ENCODE results near the gene PLS1. TPM values are rescaled to one million over a fixed set of nuclear protein-coding genes. Genes with fewer than 3 reads are reported as not detected.

PLS1 gene
- total RNA-seq, 2 experiments from 2014 or later = 4.0 to 7.2 TPM

GRCh38 chr3:142693136-142693853 lies 97.1 kb downstream of the PLS1 start:
- POLR2A ChIA-PET = no interaction called here
- Histone ChIP-seq H3K4me3 (ENCODE audit: low read depth, low read length, poor library complexity, severe bottlenecking) (no peak overlapping the region), H3K4me2 (ENCODE audit: low read length) (no peak overlapping the region), H3K9me3 (ENCODE audit: low read length) (no peaks in the 10 kb centered on the region), H3K9me2 (ENCODE audit: insufficient read depth, low read length) (no peaks in the 10 kb centered on the region), H3K27ac (ENCODE audit: low read depth, low read length, poor library complexity, severe bottlenecking) (no peak overlapping the region), H2AFZ (ENCODE audit: low read length) (no peak overlapping the region), H3K4me1 (ENCODE audit: insufficient read depth, low read length, poor library complexity, severe bottlenecking) (no peaks in the 10 kb centered on the region), H3K36me3 (ENCODE audit: insufficient read depth, low read length) (no peaks in the 10 kb centered on the region), H3K79me2 (ENCODE audit: insufficient read depth, low read depth, low read length) (no peaks in the 10 kb centered on the region), H4K20me1 (ENCODE audit: insufficient read depth, low read length) (no peaks in the 10 kb centered on the region)
- TF ChIP-seq CTCF (conservative IDR thresholded peaks at IDR 0.05; ENCODE audit: low read length) (no peak), EZH2phosphoT487 (IDR thresholded peaks at IDR 0.05; ENCODE audit: borderline replicate concordance, low read depth, low read length) (no peak)
- DNase-seq (ENCODE audit: low spot score) = no peak
- CTCF ChIA-PET (ENCODE audit: unreplicated experiment) = no interaction called here
- intact Hi-C loops (cut with micrococcal nuclease; ENCODE audit: unreplicated experiment) = no loop called here
- no TSS peak for BruUV-seq (replicated peaks)

- Histone ChIP-seq H3K79me2 (ENCODE audit: insufficient read depth, low read depth, low read length) (no peaks in the 10 kb centered on the region), H2AFZ (ENCODE audit: low read length) (no peak overlapping the region), H3K9me2 (ENCODE audit: insufficient read depth, low read length) (no peaks in the 10 kb centered on the region), H3K9me3 (ENCODE audit: low read length) (no peaks in the 10 kb centered on the region), H4K20me1 (ENCODE audit: insufficient read depth, low read length) (no peaks in the 10 kb centered on the region), H3K4me1 (ENCODE audit: insufficient read depth, low read length, poor library complexity, severe bottlenecking) (no peaks in the 10 kb centered on the region), H3K36me3 (ENCODE audit: insufficient read depth, low read length) (no peaks in the 10 kb centered on the region), H3K27ac (ENCODE audit: low read depth, low read length, poor library complexity, severe bottlenecking) (no peak overlapping the region), H3K4me2 (ENCODE audit: low read length) (no peak overlapping the region), H3K4me3 (ENCODE audit: low read depth, low read length, poor library complexity, severe bottlenecking) (no peak overlapping the region)
- DNase-seq (ENCODE audit: low spot score) = no peak
- ChIA-PET POLR2A (interaction anchor here (0.5 to 0.9 kb wide), 2 partner anchors 11 kb away, joined by 3 read pairs; no protein-coding TSS in a partner anchor), CTCF (ENCODE audit: unreplicated experiment) (no interaction called here)
- intact Hi-C loops (cut with micrococcal nuclease; ENCODE audit: unreplicated experiment) = no loop called here
- TF ChIP-seq CTCF (conservative IDR thresholded peaks at IDR 0.05; ENCODE audit: low read length) = no peak
- TF ChIP-seq EZH2phosphoT487 (IDR thresholded peaks at IDR 0.05; ENCODE audit: borderline replicate concordance, low read depth, low read length) = no peak
- BruUV-seq (replicated peaks) = no TSS peak
Measured at GRCh38 chr3:142694225-142694624, 98.0 kb downstream of the PLS1 start.

- no peak for TF ChIP-seq CTCF (conservative IDR thresholded peaks at IDR 0.05; ENCODE audit: low read length)
- TF ChIP-seq EZH2phosphoT487 (IDR thresholded peaks at IDR 0.05; ENCODE audit: borderline replicate concordance, low read depth, low read length) = no peak
- CTCF ChIA-PET (ENCODE audit: unreplicated experiment) = no interaction called here
Measured at GRCh38 chr3:142705198-142705597, 109.0 kb downstream of the PLS1 start.

More at GRCh38 chr3:142705198-142705597, 109.0 kb downstream of the PLS1 start:
- H3K9me2 ChIP-seq (ENCODE audit: insufficient read depth, low read length) = no peaks in the 10 kb centered on the region
- no peaks in the 10 kb centered on the region for H3K79me2 ChIP-seq (ENCODE audit: insufficient read depth, low read depth, low read length)
- no peaks in the 10 kb centered on the region for H3K9me3 ChIP-seq (ENCODE audit: low read length)
- H3K36me3 ChIP-seq (ENCODE audit: insufficient read depth, low read length) = no peaks in the 10 kb centered on the region
- POLR2A ChIA-PET = interaction anchor here (0.9 to 1.2 kb wide), 3 partner anchors 10 to 346 kb away, joined by 3 to 4 read pairs (median 3); no protein-coding TSS in a partner anchor
- no TSS peak for BruUV-seq (replicated peaks)
- no peaks in the 10 kb centered on the region for H4K20me1 ChIP-seq (ENCODE audit: insufficient read depth, low read length)
- H3K4me3 ChIP-seq (ENCODE audit: low read depth, low read length, poor library complexity, severe bottlenecking) = no peak overlapping the region
- H3K27ac ChIP-seq (ENCODE audit: low read depth, low read length, poor library complexity, severe bottlenecking) = no peak overlapping the region
- no peak overlapping the region for H2AFZ ChIP-seq (ENCODE audit: low read length)
- DNase-seq (ENCODE audit: low spot score) = no peak
- H3K4me2 ChIP-seq (ENCODE audit: low read length) = no peak overlapping the region
- no peaks in the 10 kb centered on the region for H3K4me1 ChIP-seq (ENCODE audit: insufficient read depth, low read length, poor library complexity, severe bottlenecking)
- intact Hi-C loops (cut with micrococcal nuclease; ENCODE audit: unreplicated experiment) = no loop called here

Measured in OCI-LY7 (cell line).